HG02588 (cell line): Measurements from ENCODE around the gene HIBCH.
"Not testable (repeated sequence)": the region's sequence is repeated elsewhere in the genome, so short reads cannot be mapped to it uniquely, and the experiment has no call there.

ENCODE experiments used
- ATAC-seq: cut with Tn5 transposase; IDR thresholded peaks from one replicate; pipeline ENCODE4 v1.9.1; 2021; ENCODE audit warnings: mild to moderate bottlenecking, moderate library complexity; ENCODE audit not compliant: unreplicated experiment

Gene HIBCH

DNA sequence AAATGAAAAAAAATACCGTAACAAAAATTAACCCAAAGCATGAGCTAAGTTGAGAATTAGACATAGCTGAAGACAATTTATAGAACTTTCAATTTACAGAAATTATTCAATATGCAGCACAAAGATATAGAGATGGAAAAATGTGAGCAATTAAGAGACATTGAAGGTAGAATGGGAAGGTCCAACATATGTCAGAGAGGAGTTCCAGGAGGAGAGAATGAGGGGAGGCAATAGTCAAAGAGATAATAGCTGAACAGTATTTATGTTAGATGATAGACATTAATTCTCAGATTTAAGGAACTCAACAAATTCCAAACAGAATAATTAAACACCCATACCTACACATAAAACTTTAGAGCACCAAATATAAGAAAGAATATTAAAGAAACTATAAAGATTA is 154.1 kb downstream of the HIBCH start:
- no peak for ATAC-seq

DNA sequence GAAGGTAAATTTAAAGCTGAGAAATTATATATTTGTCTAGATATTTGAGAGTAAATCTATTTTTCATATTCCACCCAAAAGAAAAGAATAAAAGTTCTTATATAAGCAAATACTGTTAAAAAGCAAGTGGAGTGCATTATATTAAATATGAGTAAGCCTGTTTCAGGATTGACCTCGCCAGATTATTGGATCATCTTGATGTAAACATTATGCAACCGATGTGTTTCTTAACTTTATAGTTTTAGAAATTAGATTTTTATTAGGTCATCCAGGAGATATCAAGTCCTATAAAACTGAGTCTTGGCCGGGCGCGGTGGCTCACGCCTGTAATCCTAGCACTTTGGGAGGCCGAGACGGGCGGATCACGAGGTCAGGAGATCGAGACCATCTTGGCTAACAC is 156.8 kb downstream of the HIBCH start:
- ATAC-seq = no peak

- no peak for ATAC-seq
These were observed 160.2 kb downstream of the HIBCH start for GRCh38 chr2:190159453-190159852.

DNA sequence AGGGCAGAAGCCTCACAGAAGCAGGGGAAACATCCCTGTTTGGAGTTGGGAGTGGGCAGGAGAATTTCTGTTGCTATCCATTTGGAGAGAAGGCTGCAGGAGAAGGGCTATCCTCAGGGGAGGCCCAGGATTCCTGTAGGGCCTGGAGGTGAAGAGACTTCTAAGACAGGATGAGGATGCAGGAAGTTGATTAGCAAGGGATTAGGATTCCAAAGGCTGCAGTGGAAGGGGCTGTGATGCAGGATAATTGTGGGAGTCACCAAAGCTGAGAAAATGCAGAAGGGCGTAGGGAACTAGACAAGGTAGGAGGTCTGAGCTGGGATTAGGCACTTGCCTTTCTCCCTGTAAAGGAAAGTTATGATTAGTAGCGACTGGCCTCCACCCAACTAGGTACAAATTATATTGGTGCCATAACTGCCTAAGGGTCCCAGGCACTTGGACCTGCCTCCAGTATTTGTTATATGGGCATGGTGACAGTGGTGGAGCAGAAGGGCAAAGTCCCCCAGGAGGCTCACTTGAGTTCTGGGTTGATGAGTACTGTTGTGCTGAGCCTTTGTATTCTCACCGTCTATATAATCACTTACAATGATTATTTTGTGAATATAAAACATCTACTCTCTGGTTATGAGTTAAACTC is 160.7 kb downstream of the HIBCH start:
- ATAC-seq = no peak

DNA sequence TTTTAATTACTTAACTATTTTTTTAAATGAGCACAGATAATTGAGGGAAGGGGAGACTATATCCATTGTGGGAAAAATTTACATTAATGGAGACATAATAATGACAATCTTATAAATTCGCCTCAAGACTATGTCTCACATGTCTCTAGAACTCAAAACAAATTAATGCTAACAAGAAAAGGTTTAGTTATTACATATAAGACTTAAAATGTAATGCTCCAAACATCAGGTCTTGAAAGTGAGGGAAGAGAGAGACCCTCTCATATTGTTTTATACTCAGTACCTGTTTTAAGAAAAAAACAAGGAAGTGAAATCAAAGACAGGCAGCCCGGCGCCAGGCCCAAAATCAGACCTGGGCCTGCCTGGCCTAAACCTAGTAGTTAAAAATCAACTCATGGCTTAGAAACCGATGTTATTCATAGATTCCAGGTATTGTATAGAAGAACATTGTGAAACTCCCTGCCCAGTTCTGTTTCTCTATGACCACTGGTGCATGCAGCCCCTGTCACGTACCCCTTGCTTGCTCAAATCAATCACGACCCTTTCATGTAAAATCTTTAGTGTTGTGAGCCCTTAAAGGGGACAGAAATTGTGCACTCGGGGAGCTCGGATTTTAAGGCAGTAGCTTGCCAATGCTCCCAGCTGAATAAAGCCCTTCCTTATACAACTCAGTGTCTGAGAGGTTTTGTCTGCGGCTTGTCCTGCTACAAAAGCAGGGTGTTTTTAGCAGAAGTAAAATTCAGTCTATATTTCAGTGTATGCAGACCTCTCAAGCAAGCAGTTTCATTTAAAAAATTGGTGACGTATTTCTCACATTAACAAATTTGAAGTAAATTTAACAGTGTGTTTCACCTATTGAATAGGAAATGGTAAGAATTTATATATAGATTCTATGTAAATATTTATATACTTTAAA is 161.8 kb downstream of the HIBCH start:
- ATAC-seq = not testable (repeated sequence)

DNA sequence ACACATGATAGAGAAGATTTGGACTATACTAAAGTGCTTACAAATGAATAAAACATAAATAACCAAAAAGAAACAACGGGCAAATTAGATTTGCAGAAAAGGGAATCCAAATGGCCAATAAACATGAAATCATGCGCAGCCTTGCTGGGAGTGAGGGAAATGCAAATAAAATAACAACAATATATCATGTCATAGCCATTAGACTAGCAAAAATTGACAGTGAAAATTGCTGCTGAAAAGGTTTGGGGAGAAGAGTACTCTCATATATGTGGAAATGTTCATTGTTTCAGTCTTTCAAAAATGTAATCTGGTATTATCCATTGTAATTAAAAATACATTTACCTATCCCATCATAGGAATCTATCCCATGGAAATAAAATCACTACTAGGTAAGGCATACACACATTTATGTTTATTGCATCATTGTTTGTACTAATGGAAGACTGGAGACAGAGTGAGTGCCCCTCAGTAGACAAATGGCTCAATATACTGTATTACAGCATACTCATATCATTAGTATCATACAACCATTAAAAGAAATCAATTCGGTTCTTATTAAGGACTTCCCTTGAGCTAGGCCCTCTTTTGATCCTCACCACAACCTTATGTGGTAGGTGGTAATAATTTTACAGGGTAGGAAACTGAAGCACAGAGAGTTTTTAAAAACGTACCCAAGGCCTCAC is 163.0 kb downstream of the HIBCH start:
- ATAC-seq = no peak
